Peyer's patch (tissue), 4 donors: ENCODE measurements around the gene TSPAN9.

ENCODE experiments used
- POLR2A ChIP-seq, 2 donors: fragments of 450-650 bp; IDR thresholded peaks; one replicate each; pipeline ENCODE4 v1.5.1; 2017; ENCODE audit warnings: antibody characterized with exemption in 2 of 2, mild to moderate bottlenecking in 2 of 2, moderate library complexity in 2 of 2
- TF ChIP-seq, protein P1 (sequence below), 6 experiments: fragments of 450-650 bp in 4 of 6; fragments of 200-600 bp in 2 of 6; sonication (generic) in 1 of 6; IDR thresholded peaks; one replicate each; pipeline ENCODE4 v1.5.1; 2017 to 2019; ENCODE audit warnings: antibody characterized with exemption in 6 of 6, mild to moderate bottlenecking in 3 of 6, moderate library complexity in 1 of 6

DNA sequence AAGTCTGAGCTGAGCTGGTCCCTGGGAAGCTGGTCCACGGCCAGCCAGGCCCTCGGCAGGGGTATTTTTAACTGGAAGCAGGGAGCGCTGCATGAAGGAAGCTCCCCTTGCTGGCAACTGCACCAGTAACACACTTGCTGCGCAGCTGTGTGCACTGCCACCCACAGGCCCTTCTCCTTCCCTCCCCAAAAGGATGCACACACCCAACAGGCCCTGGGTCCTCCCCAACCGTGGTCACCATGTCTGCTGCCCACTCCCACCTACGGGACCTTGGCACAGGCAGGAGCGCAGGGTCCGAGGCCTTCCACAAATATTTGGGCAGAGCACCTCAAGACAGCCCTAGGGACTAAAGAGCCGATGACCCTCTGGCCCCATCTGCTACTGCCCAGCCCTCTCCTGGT, 256.8 kb downstream of the TSPAN9 start:
- TF ChIP-seq, protein P1, sequence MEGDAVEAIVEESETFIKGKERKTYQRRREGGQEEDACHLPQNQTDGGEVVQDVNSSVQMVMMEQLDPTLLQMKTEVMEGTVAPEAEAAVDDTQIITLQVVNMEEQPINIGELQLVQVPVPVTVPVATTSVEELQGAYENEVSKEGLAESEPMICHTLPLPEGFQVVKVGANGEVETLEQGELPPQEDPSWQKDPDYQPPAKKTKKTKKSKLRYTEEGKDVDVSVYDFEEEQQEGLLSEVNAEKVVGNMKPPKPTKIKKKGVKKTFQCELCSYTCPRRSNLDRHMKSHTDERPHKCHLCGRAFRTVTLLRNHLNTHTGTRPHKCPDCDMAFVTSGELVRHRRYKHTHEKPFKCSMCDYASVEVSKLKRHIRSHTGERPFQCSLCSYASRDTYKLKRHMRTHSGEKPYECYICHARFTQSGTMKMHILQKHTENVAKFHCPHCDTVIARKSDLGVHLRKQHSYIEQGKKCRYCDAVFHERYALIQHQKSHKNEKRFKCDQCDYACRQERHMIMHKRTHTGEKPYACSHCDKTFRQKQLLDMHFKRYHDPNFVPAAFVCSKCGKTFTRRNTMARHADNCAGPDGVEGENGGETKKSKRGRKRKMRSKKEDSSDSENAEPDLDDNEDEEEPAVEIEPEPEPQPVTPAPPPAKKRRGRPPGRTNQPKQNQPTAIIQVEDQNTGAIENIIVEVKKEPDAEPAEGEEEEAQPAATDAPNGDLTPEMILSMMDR (IDR thresholded peaks at IDR 0.05): no peak
- no peak for TF ChIP-seq POLR2A (IDR thresholded peaks at IDR 0.05)
